ENCODE results near the gene OR51I1. TPM values are rescaled to one million over a fixed set of nuclear protein-coding genes. Genes with fewer than 3 reads are reported as not detected.

OR51I1 gene
- total RNA-seq (2021) = not detected in 2 replicates
- Bru-seq, nascent RNA = not detected
- not detected for BruChase-seq, experiment 1, labeled RNA remaining after a 2-hour chase
- not detected for BruChase-seq, experiment 2, labeled RNA remaining after a 6-hour chase
- long read RNA-seq = 0 reads

GRCh38 chr11:5441414-5441813 is at the start of gene OR51I1:
TSS of gene OR51I1 (minus strand) at chr11:5441514. CDS start at chr11:5441514, 0 bp downstream.
- Histone ChIP-seq H3K9me3 (ENCODE audit: low read depth, low read length, poor library complexity, severe bottlenecking) (no peaks in the 10 kb centered on the region), H3K4me1 (ENCODE audit: insufficient read depth, low read length, poor library complexity, severe bottlenecking) (no peaks in the 10 kb centered on the region), H3K4me3 (ENCODE audit: low read depth, low read length, poor library complexity, severe bottlenecking) (no peak within 1 kb of the TSS), H3K36me3 (ENCODE audit: insufficient read depth, low read length, poor library complexity, severe bottlenecking) (no peaks in the 10 kb centered on the region), H3K27ac (ENCODE audit: low read depth, low read length, poor library complexity, severe bottlenecking) (no peak within 1 kb of the TSS), H3K27me3 (replicated peaks; ENCODE audit: insufficient read depth, low read depth, low read length, poor library complexity) (no peaks in the 10 kb centered on the region)
- intact Hi-C loops (cut with micrococcal nuclease; ENCODE audit: unreplicated experiment) = no loop called here
- no TSS peak for BruUV-seq (replicated peaks)
- TF ChIP-seq CTCF (conservative IDR thresholded peaks at IDR 0.05; ENCODE audit: low read depth, low read length) = no peak
- POLR2A ChIA-PET (ENCODE audit: low non-redundant PET) = no interaction called here
- CTCF ChIA-PET = no interaction called here
- no peak for DNase-seq (ENCODE audit: low spot score)

- intact Hi-C loops (cut with micrococcal nuclease; ENCODE audit: unreplicated experiment) = no loop called here
- ChIA-PET POLR2A (ENCODE audit: low non-redundant PET) (no interaction called here), CTCF (no interaction called here)
- Histone ChIP-seq H3K9me3 (ENCODE audit: low read depth, low read length, poor library complexity, severe bottlenecking) (no peaks in the 10 kb centered on the region), H3K36me3 (ENCODE audit: insufficient read depth, low read length, poor library complexity, severe bottlenecking) (no peaks in the 10 kb centered on the region), H3K27ac (ENCODE audit: low read depth, low read length, poor library complexity, severe bottlenecking) (no peak overlapping the region), H3K4me3 (ENCODE audit: low read depth, low read length, poor library complexity, severe bottlenecking) (no peak overlapping the region), H3K27me3 (replicated peaks; ENCODE audit: insufficient read depth, low read depth, low read length, poor library complexity) (no peaks in the 10 kb centered on the region), H3K4me1 (ENCODE audit: insufficient read depth, low read length, poor library complexity, severe bottlenecking) (no peaks in the 10 kb centered on the region)
- BruUV-seq (replicated peaks) = no TSS peak
- TF ChIP-seq EZH2 (IDR thresholded peaks at IDR 0.05; ENCODE audit: borderline replicate concordance, low read depth, low read length, poor library complexity, severe bottlenecking) = no peak
- TF ChIP-seq CTCF (conservative IDR thresholded peaks at IDR 0.05; ENCODE audit: low read depth, low read length) = no peak
- no peak for DNase-seq (ENCODE audit: low spot score)
Measured at GRCh38 chr11:5489576-5490357, 48.5 kb upstream of the OR51I1 start.

- Histone ChIP-seq H3K4me1 (ENCODE audit: insufficient read depth, low read length, poor library complexity, severe bottlenecking) (no peaks in the 10 kb centered on the region), H3K27ac (ENCODE audit: low read depth, low read length, poor library complexity, severe bottlenecking) (no peak overlapping the region), H3K27me3 (replicated peaks; ENCODE audit: insufficient read depth, low read depth, low read length, poor library complexity) (no peaks in the 10 kb centered on the region), H3K36me3 (ENCODE audit: insufficient read depth, low read length, poor library complexity, severe bottlenecking) (no peaks in the 10 kb centered on the region), H3K9me3 (ENCODE audit: low read depth, low read length, poor library complexity, severe bottlenecking) (no peaks in the 10 kb centered on the region), H3K4me3 (ENCODE audit: low read depth, low read length, poor library complexity, severe bottlenecking) (no peak overlapping the region)
- POLR2A ChIA-PET (ENCODE audit: low non-redundant PET) = no interaction called here
- intact Hi-C loops (cut with micrococcal nuclease; ENCODE audit: unreplicated experiment) = no loop called here
- CTCF ChIA-PET = no interaction called here
- BruUV-seq (replicated peaks) = no TSS peak
- no peak for DNase-seq (ENCODE audit: low spot score)
- TF ChIP-seq CTCF (conservative IDR thresholded peaks at IDR 0.05; ENCODE audit: low read depth, low read length) (no peak), EZH2 (IDR thresholded peaks at IDR 0.05; ENCODE audit: borderline replicate concordance, low read depth, low read length, poor library complexity, severe bottlenecking) (no peak)
Measured at GRCh38 chr11:5488798-5489399, 47.6 kb upstream of the OR51I1 start.
